B cell (primary cell): ENCODE data around the gene C16orf86. TPM values are rescaled to one million over a fixed set of nuclear protein-coding genes. Genes with fewer than 3 reads are reported as not detected.

Source experiments
- ATAC-seq: fragments of 200-7000 bp; cut with Tn5 transposase; one replicate; pipeline ENCODE4 v1.10.0; 2021; ENCODE audit warnings: low read depth, mild to moderate bottlenecking, moderate number of reproducible peaks, moderate library complexity
- CTCF ChIA-PET: fragments of 350-600 bp; sonication (Branson Sonifier 250); formaldehyde crosslinking; loops from one replicate; lab custom pipeline; 2021; ENCODE audit warnings: antibody characterized with exemption, inconsistent platforms; lab: Charles Lee
- POLR2A ChIA-PET: fragments of 350-600 bp; sonication (Branson Sonifier 250); formaldehyde crosslinking; loops from one replicate; lab custom pipeline; 2021; ENCODE audit warnings: antibody characterized with exemption; lab: Charles Lee
- DNase-seq: peaks from one replicate; pipeline ENCODE4 v3.0.0; 2013
- H2AFZ ChIP-seq: 2 replicates; pipeline ENCODE4 v1.6.1; 2012; ENCODE audit warnings: mild to moderate bottlenecking, low read depth, low read length; ENCODE audit not compliant: insufficient read depth, poor library complexity, severe bottlenecking
- H3K27ac ChIP-seq, 2 donors: 1 replicate in 1 of 2; 2 replicates in 1 of 2; pipeline ENCODE4 v1.5.1; 2012 to 2013; ENCODE audit warnings: low read length in 2 of 2, mild to moderate bottlenecking in 2 of 2, moderate library complexity in 1 of 2
- H3K27me3 ChIP-seq, 4 experiments: fragments of 200-600 bp in 1 of 4; sonication (generic) in 1 of 4; replicated peaks in 1 of 4; 1 replicate in 2 of 4; 2 replicates in 2 of 4; pipeline versions ENCODE4 v1.6.1 to v1.7.0; 2013 to 2016; ENCODE audit warnings: low read length in 3 of 4, mild to moderate bottlenecking in 2 of 4, mixed read lengths in 1 of 4, moderate library complexity in 1 of 4; ENCODE audit not compliant: insufficient read depth in 4 of 4, control insufficient read depth in 3 of 4; ENCODE audit errors: control extremely low read depth in 1 of 4
- H3K36me3 ChIP-seq, 2 experiments: replicated peaks in 1 of 2; 1 replicate in 1 of 2; 2 replicates in 1 of 2; pipeline versions ENCODE4 v1.6.1 to v1.7.1; 2013; ENCODE audit warnings: low read length in 1 of 2; ENCODE audit not compliant: insufficient read depth in 2 of 2, control insufficient read depth in 1 of 2; ENCODE audit errors: control extremely low read depth in 1 of 2, extremely low read depth in 1 of 2
- H3K4me1 ChIP-seq, 2 donors: fragments of 200-600 bp in 1 of 2; sonication (generic) in 1 of 2; 1 replicate in 1 of 2; 2 replicates in 1 of 2; pipeline versions ENCODE4 v1.5.1 to v1.6.1; 2013 to 2017; ENCODE audit warnings: low read length in 2 of 2; ENCODE audit not compliant: control insufficient read depth in 2 of 2, insufficient read depth in 2 of 2
- H3K4me2 ChIP-seq: replicated peaks from 2 replicates; pipeline ENCODE3; 2012; ENCODE audit warnings: mild to moderate bottlenecking, low read depth, low read length; ENCODE audit not compliant: poor library complexity, severe bottlenecking
- H3K4me3 ChIP-seq, 5 experiments: fragments of 200-600 bp in 1 of 5; sonication (generic) in 1 of 5; 1 replicate in 3 of 5; 2 replicates in 2 of 5; pipeline versions ENCODE4 v1.5.1 to v1.7.0; 2011 to 2016; ENCODE audit warnings: low read length in 4 of 5, mild to moderate bottlenecking in 4 of 5, low read depth in 2 of 5, control low read depth in 1 of 5, moderate library complexity in 1 of 5; ENCODE audit not compliant: insufficient read depth in 1 of 5; ENCODE audit errors: control extremely low read depth in 1 of 5, extremely low read depth in 1 of 5
- H3K79me2 ChIP-seq: fragments of 200-600 bp; sonication (generic); one replicate; pipeline ENCODE4 v1.6.0; 2016; ENCODE audit warnings: low read length; ENCODE audit not compliant: control insufficient read depth, insufficient read depth
- H3K9ac ChIP-seq: fragments of 200-600 bp; sonication (generic); 2 replicates; pipeline ENCODE4 v1.6.1; 2017; ENCODE audit warnings: mild to moderate bottlenecking, low read length, moderate library complexity
- H3K9me3 ChIP-seq, 3 donors: one replicate each; pipeline versions ENCODE4 v1.6.1 to v1.7.1; 2013; ENCODE audit warnings: low read length in 2 of 3; ENCODE audit not compliant: control insufficient read depth in 2 of 3, insufficient read depth in 1 of 3; ENCODE audit errors: control extremely low read depth in 1 of 3
- H4K20me1 ChIP-seq: 2 replicates; pipeline ENCODE4 v1.6.0; 2012; ENCODE audit warnings: mild to moderate bottlenecking, low read length; ENCODE audit not compliant: insufficient read depth, control insufficient read depth, poor library complexity, severe bottlenecking
- H3K27ac Mint-ChIP-seq: one replicate; pipeline ENCODE4 v1.8.0; 2021; ENCODE audit warnings: mixed read lengths
- H3K27me3 Mint-ChIP-seq: one replicate; pipeline ENCODE4 v1.8.0; 2021; ENCODE audit warnings: mixed read lengths
- H3K4me1 Mint-ChIP-seq: one replicate; pipeline ENCODE4 v1.8.0; 2021; ENCODE audit warnings: mixed read lengths
- H3K4me3 Mint-ChIP-seq: one replicate; pipeline ENCODE4 v1.8.0; 2021; ENCODE audit warnings: mixed read lengths
- H3K9me3 Mint-ChIP-seq: one replicate; pipeline ENCODE4 v1.8.0; 2022; ENCODE audit warnings: mixed read lengths; ENCODE audit not compliant: insufficient read depth
- CTCF ChIP-seq: fragments of 200-600 bp; IDR thresholded peaks from one replicate; pipeline ENCODE4 v1.8.0; 2022; ENCODE audit warnings: antibody characterized with exemption, mild to moderate bottlenecking
- EZH2 ChIP-seq: IDR thresholded peaks from 2 replicates; pipeline ENCODE4 v1.6.1; 2012; ENCODE audit warnings: borderline replicate concordance, low read depth, mild to moderate bottlenecking, moderate library complexity, low read length; ENCODE audit not compliant: insufficient read depth, poor library complexity, severe bottlenecking
- WGBS: methylation state at CpG from one replicate; pipeline ENCODE4 v1.1.5; 2013; ENCODE audit warnings: missing lambda C conversion rate; ENCODE audit not compliant: insufficient coverage; 5-methylcytosine and 5-hydroxymethylcytosine counted together
- intact Hi-C: fragments of 100-400 bp; cut with micrococcal nuclease; formaldehyde crosslinking; loops from one replicate; pipeline ENCODE4 v1.10.0; 2022
- polyA plus RNA-seq: library from polyadenylated mRNA; depleted of rRNA; stranded (reverse); fragments of >200 nt; gene quantifications from 2 replicates; pipeline ENCODE4 v1.2.3, GENCODE V29; 2012
- total RNA-seq, 2 donors: library from RNA; stranded (reverse); fragments of 120-200 nt in 1 of 2; gene quantifications; 1 replicate in 1 of 2; 2 replicates in 1 of 2; pipeline versions ENCODE4 v1.2.3 to v1.2.4, GENCODE V29; 2013 to 2022

Gene C16orf86
- total and polyA plus RNA-seq, 2 donors (not counting 1 experiment from before 2014, with no cell fraction given), result 9.9 to 18.0 TPM

DNA sequence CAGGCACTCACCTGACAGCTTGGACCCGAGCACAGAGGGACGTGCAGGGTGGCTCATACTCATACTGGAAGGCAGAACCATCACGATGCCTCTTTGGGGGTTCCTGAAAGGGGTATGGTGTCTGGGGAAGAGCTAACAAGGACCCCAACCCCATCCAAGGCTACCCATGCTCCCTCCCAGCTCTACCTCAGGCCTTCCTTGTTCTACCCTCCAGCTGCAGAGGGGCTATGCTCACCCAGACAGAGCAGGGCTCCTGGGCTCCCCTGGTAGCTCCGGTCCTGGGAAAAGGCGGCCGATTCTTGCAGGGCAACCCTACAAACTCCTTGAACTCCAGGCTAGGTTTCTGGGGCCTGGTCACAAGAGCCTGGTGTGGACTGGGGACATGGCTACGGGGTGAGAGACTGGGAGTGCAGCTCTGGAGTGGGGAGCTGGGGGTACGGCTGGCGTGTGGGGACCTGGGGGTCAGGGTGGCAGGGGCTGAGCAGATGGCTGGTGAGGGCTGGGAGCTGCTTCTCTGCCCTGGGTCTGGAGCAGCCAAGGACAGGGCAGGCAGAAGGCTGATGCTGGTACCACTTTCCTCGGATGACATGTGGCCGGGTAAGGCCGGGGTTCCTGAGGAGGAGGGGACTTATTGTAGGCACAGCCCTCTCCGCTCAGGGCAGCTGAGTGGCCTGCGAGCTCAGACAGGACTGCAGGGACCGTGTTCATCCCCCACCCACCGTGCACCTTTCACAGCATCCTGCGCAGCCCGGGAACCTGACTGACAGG, 8.7 kb upstream of the C16orf86 start:
- Mint-ChIP-seq H3K27ac (peak overlapping the region; percentile 37), H3K4me3 (peak overlapping the region; percentile 97), H3K9me3 (no peaks in the 10 kb centered on the region), H3K4me1 (peaks cover 28% of the 10 kb centered on the region), H3K27me3 (no peaks in the 10 kb centered on the region)
- Histone ChIP-seq H3K4me2 (no peak overlapping the region), H2AFZ (no peak overlapping the region), H3K36me3 (peaks cover 0 to 41% of the 10 kb centered on the region in 2 experiments), H3K79me2 (peaks cover 8% of the 10 kb centered on the region), H3K27ac (no peak overlapping the region), H3K4me1 (peaks cover 14 to 23% of the 10 kb centered on the region in 2 donors), H3K27me3 (no peaks in the 10 kb centered on the region), H3K4me3 (no peak overlapping the region), H3K9me3 (no peaks in the 10 kb centered on the region), H3K9ac (no peak overlapping the region), H4K20me1 (peaks cover 25% of the 10 kb centered on the region)
- ATAC-seq (no peak), DNase-seq (peak; percentile 23)
- ChIA-PET CTCF (interaction anchor here (1.0 to 2.3 kb wide), 4 partner anchors 13 to 176 kb away, joined by 3 to 10 read pairs (median 7); partner anchors contain the start of genes CARMIL2 and CTCF), POLR2A (interaction anchor here (0.9 to 2.3 kb wide), 4 partner anchors 9 to 137 kb away, joined by 3 to 14 read pairs (median 5); no protein-coding TSS in a partner anchor)
- TF ChIP-seq CTCF, result no peak
- no peak for TF ChIP-seq EZH2
- intact Hi-C loops, result no loop called here
- WGBS, result 93% methylated on average over 18 of the region's 18 CpGs
